Activated CD4-positive, alpha-beta memory T cell treated with anti-CD3 and anti-CD28 coated beads for 36 hours (primary cell): ENCODE measurements around the gene CENPT. TPM values are rescaled to one million over a fixed set of nuclear protein-coding genes. Genes with fewer than 3 reads are reported as not detected.
"Not testable (repeated sequence)": the region's sequence is repeated elsewhere in the genome, so short reads cannot be mapped to it uniquely, and the experiment has no call there.

Experiments used
- CTCF ChIA-PET: fragments of 350-600 bp; sonication (Branson Sonifier 250); formaldehyde crosslinking; loops from one replicate; lab custom pipeline; 2021; ENCODE audit warnings: antibody characterized with exemption, inconsistent platforms; lab: Charles Lee
- POLR2A ChIA-PET: fragments of 350-600 bp; sonication (Branson Sonifier 250); formaldehyde crosslinking; loops from one replicate; lab custom pipeline; 2021; ENCODE audit warnings: antibody characterized with exemption; lab: Charles Lee
- DNase-seq: peaks from one replicate; pipeline ENCODE4 v3.0.0-alpha.2; 2020
- H3K27ac Mint-ChIP-seq: one replicate; pipeline ENCODE4 v1.8.0; 2021; ENCODE audit warnings: mixed read lengths
- H3K27me3 Mint-ChIP-seq: one replicate; pipeline ENCODE4 v1.8.0; 2021; ENCODE audit warnings: mixed read lengths
- H3K36me3 Mint-ChIP-seq: one replicate; pipeline ENCODE4 v1.8.0; 2021; ENCODE audit warnings: mixed read lengths
- H3K4me1 Mint-ChIP-seq: one replicate; pipeline ENCODE4 v1.8.0; 2021; ENCODE audit warnings: low read depth, mixed read lengths
- H3K4me3 Mint-ChIP-seq: one replicate; pipeline ENCODE4 v1.8.0; 2021; ENCODE audit warnings: mild to moderate bottlenecking, mixed read lengths
- H3K9me3 Mint-ChIP-seq: one replicate; pipeline ENCODE4 v1.8.0; 2021; ENCODE audit warnings: mixed read lengths
- intact Hi-C: fragments of 100-400 bp; cut with micrococcal nuclease; formaldehyde crosslinking; loops from one replicate; pipeline ENCODE4 v1.15.1; 2023
- total RNA-seq, 2 experiments: library from RNA; stranded (reverse); gene quantifications; one replicate each; pipeline ENCODE4 v1.2.3, GENCODE V29; 2021

The CENPT gene
- total RNA-seq, 2 experiments from 2014 or later, result 39.2 to 40.2 TPM

DNA sequence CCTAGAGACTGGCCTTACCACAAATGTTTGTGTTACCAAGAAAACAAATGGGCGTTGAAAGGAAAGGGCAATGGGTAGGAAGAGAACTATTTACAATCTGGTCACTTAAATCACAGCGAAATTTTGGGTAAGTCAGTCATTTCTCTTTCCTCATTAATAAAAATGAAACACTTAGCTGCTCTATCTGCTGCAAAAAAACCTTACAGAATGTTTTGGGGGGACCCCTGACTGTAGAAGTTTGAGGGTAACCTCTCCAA is 1.5 kb downstream of the CENPT start:
- peak overlapping the region; percentile 87 for H3K27ac Mint-ChIP-seq
- POLR2A ChIA-PET, result interaction anchor here (0.6 to 4.4 kb wide), 8 partner anchors 13 to 1296 kb away, joined by 3 to 25 read pairs (median 6); partner anchors contain the start of genes PSKH1, PSMB10, RANBP10 and TSNAXIP1
- peaks cover 2% of the 10 kb centered on the region for H3K36me3 Mint-ChIP-seq

GRCh38 chr16:67845291-67846062 is 2.0 kb downstream of the CENPT start:
- H3K27ac Mint-ChIP-seq, result peak overlapping the region; percentile 87
- ChIA-PET POLR2A (interaction anchor here (0.6 to 4.4 kb wide), 6 partner anchors 9 to 1296 kb away, joined by 3 to 25 read pairs (median 6); partner anchors contain the start of gene PSMB10), CTCF (interaction anchor here (0.7 to 4.4 kb wide), 9 partner anchors 12 to 195 kb away, joined by 3 to 33 read pairs (median 4); partner anchors contain the start of genes RANBP10 and TSNAXIP1)
- H3K9me3 Mint-ChIP-seq, result no peaks in the 10 kb centered on the region
- peak; percentile 21 for DNase-seq
- peaks cover 44% of the 10 kb centered on the region for H3K4me1 Mint-ChIP-seq
- H3K27me3 Mint-ChIP-seq, result no peaks in the 10 kb centered on the region
- peaks cover 2% of the 10 kb centered on the region for H3K36me3 Mint-ChIP-seq
- intact Hi-C loops, result loop anchor here (1.0 to 10.0 kb wide), 5 partner anchors 27 to 283 kb away; partner anchors contain the start of genes ACD, C16orf86, CTCF and EDC4
- H3K4me3 Mint-ChIP-seq, result peak overlapping the region; percentile 76

More for the DNA sequence above, 1.5 kb downstream of the CENPT start:
- intact Hi-C loops, result loop anchor here (1.0 to 10.0 kb wide), 5 partner anchors 27 to 284 kb away; partner anchors contain the start of genes ACD, C16orf86, CTCF and EDC4
- CTCF ChIA-PET, result interaction anchor here (0.7 to 4.4 kb wide), 6 partner anchors 12 to 195 kb away, joined by 3 to 33 read pairs (median 5); partner anchors contain the start of genes RANBP10 and TSNAXIP1
- DNase-seq, result no peak
- H3K4me1 Mint-ChIP-seq, result peaks cover 44% of the 10 kb centered on the region
- no peaks in the 10 kb centered on the region for H3K27me3 Mint-ChIP-seq
- peak overlapping the region; percentile 76 for H3K4me3 Mint-ChIP-seq
- H3K9me3 Mint-ChIP-seq, result no peaks in the 10 kb centered on the region

DNA sequence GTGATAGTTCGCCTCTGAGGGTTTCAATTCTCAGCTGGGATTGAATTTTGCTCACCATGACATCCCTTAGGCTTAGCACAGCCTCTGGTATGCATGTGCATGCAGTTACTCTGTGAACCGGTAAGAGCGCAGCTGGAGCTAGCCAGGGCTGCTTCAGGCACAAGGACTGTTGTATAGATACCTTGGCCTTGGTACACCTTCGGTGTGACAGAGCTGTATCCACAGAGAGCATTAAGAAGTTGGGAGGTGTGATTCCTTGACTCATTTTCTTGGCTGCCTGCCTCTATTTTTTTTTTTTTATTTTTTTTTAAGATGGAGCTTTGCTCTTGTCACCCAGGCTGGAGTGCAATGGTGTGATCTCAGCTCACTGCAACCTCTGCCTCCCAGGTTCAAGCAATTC is 3.0 kb downstream of the CENPT start:
- no peaks in the 10 kb centered on the region for H3K9me3 Mint-ChIP-seq
- POLR2A ChIA-PET, result interaction anchor here (0.8 to 4.4 kb wide), 4 partner anchors 8 to 28 kb away, joined by 3 to 25 read pairs (median 5); no protein-coding TSS in a partner anchor

GRCh38 chr16:67843343-67843765 is 4.1 kb downstream of the CENPT start:
- peak overlapping the region; percentile 90 for H3K4me3 Mint-ChIP-seq
- peaks cover 2% of the 10 kb centered on the region for H3K36me3 Mint-ChIP-seq
- intact Hi-C loops, result loop anchor here (2.0 to 10.0 kb wide), 2 partner anchors 27 to 179 kb away; partner anchors contain the start of genes ACD, C16orf86, ENKD1 and PARD6A
- CTCF ChIA-PET, result interaction anchor here (0.7 to 4.4 kb wide), 4 partner anchors 9 to 322 kb away, joined by 4 to 33 read pairs (median 10); no protein-coding TSS in a partner anchor
- peak overlapping the region; percentile 90 for H3K27ac Mint-ChIP-seq
- DNase-seq, result no peak
- no peaks in the 10 kb centered on the region for H3K27me3 Mint-ChIP-seq
- H3K9me3 Mint-ChIP-seq, result no peaks in the 10 kb centered on the region
- H3K4me1 Mint-ChIP-seq, result peaks cover 39% of the 10 kb centered on the region
- POLR2A ChIA-PET, result interaction anchor here (0.6 to 4.4 kb wide), 3 partner anchors 10 to 27 kb away, joined by 4 to 25 read pairs (median 5); no protein-coding TSS in a partner anchor

More for the DNA sequence above, 3.0 kb downstream of the CENPT start:
- Mint-ChIP-seq H3K27ac (peak overlapping the region; percentile 87), H3K4me3 (peak overlapping the region; percentile 32), H3K36me3 (peaks cover 2% of the 10 kb centered on the region), H3K4me1 (peaks cover 44% of the 10 kb centered on the region), H3K27me3 (no peaks in the 10 kb centered on the region)
- CTCF ChIA-PET, result interaction anchor here (0.9 to 4.4 kb wide), 9 partner anchors 11 to 196 kb away, joined by 3 to 33 read pairs (median 4); partner anchors contain the start of gene RANBP10
- intact Hi-C loops, result loop anchor here (10.0 kb wide), 1 partner anchor 180 kb away; the partner anchor contains the start of genes ACD, C16orf86, ENKD1 and PARD6A
- no peak for DNase-seq

- peak overlapping the region; percentile 90 for H3K4me3 Mint-ChIP-seq
- POLR2A ChIA-PET, result interaction anchor here (0.6 to 4.4 kb wide), 3 partner anchors 9 to 26 kb away, joined by 4 to 25 read pairs (median 5); no protein-coding TSS in a partner anchor
- peaks cover 36% of the 10 kb centered on the region for H3K4me1 Mint-ChIP-seq
- H3K9me3 Mint-ChIP-seq, result no peaks in the 10 kb centered on the region
- H3K27ac Mint-ChIP-seq, result peak overlapping the region; percentile 90
- intact Hi-C loops, result loop anchor here (1.0 to 10.0 kb wide), 6 partner anchors 9 to 178 kb away; partner anchors contain the start of genes ACD, C16orf86, ENKD1 and GFOD2
- H3K27me3 Mint-ChIP-seq, result no peaks in the 10 kb centered on the region
- peak; percentile 73 for DNase-seq
- CTCF ChIA-PET, result interaction anchor here (0.7 to 4.4 kb wide), 4 partner anchors 9 to 322 kb away, joined by 4 to 33 read pairs (median 10); no protein-coding TSS in a partner anchor
- peaks cover 2% of the 10 kb centered on the region for H3K36me3 Mint-ChIP-seq
Observed at GRCh38 chr16:67842509-67843342, 4.8 kb downstream of the CENPT start.

DNA sequence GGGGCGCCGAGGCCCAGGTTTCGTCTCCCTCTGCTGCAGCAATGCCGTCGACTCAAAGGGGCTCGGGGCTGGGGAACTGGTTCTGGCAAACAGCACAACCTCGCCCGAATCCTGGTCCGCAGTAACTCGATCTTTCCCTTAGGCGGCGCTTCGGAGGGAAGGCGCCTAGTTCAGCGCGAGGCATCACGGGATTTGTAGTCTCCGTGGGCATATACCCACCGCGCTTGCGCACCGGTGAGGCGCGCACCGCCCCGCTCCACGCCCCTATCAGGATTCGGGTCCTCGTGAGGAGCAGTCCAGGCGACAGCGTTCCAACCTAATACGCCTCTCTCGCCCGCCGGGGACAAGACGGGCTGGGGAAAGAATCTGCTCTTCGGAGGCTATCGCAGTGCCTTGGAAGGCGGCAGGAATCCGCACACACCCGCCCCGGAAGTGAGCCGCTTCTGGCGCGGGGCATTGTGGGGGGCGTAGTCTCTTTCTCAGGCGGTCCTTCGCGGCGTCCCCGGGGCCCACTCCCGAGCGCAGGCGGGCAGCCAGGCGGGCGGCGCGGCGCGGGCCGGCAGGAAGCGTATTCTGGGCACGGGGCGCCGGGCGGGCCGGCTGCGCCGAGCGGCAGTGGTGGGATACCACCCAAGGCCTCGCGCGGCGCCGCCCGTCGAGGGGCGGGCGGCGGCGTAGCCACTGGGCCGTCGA is 5.5 kb downstream of the CENPT start, which contains the start of gene THAP11:
Gene THAP11, plus strand, starts transcription at position 505 of the 693 bp plus-strand sequence. CDS start 235 bp downstream, outside the sequence.
- DNase-seq, result peak; percentile 97
- intact Hi-C loops, result loop anchor here (1.0 to 10.0 kb wide), 6 partner anchors 9 to 177 kb away; partner anchors contain the start of genes ACD, C16orf86, ENKD1 and GFOD2
- H3K27ac Mint-ChIP-seq, result peak within 1 kb of the TSS; percentile 95
- no peaks in the 10 kb centered on the region for H3K9me3 Mint-ChIP-seq
- peak within 1 kb of the TSS; percentile 90 for H3K4me3 Mint-ChIP-seq
- H3K27me3 Mint-ChIP-seq, result no peaks in the 10 kb centered on the region
- POLR2A ChIA-PET, result interaction anchor here (1.3 kb wide), 1 partner anchor 35 kb away, joined by 3 read pairs; the partner anchor contains the start of genes RANBP10 and TSNAXIP1
- peaks cover 34% of the 10 kb centered on the region for H3K4me1 Mint-ChIP-seq
- CTCF ChIA-PET, result interaction anchor here (1.0 to 1.5 kb wide), 4 partner anchors 25 to 179 kb away, joined by 3 to 6 read pairs (median 3); no protein-coding TSS in a partner anchor
- no peaks in the 10 kb centered on the region for H3K36me3 Mint-ChIP-seq

DNA sequence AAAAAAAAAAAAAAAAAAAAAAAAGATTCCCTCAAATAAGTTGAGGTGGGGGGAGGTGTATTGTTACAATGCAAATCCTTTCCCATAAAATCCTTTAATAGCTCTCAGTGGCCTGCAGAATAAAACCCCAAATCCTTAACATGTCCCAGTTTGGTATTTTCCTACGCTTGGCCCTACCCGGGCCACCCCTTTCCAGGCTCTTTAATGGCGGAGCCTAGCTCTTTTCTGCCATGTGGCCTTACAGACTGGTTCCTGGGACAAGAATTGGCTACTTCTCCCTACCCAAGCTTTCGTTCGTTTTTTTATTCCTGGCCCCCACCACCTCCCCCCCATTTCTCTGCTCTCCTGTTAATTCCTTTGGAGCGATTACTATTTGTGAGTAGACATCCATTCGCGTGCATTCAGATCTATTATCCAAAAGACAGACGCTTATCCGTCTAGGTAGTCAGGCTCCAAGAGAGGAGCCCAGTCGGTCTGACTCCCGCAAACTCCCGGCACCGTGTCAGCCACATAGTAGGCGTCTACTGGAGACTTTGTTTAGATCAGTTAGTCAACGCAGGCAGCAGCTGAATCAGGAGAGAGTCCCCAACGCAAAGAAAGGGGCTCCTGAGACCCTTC is 6.2 kb downstream of the CENPT start:
- DNase-seq, result no peak

GRCh38 chr16:67837811-67838210 is 9.7 kb downstream of the CENPT start:
- no peaks in the 10 kb centered on the region for H3K36me3 Mint-ChIP-seq
- H3K4me1 Mint-ChIP-seq, result peaks cover 10% of the 10 kb centered on the region
- no peaks in the 10 kb centered on the region for H3K27me3 Mint-ChIP-seq
- intact Hi-C loops, result no loop called here
- ChIA-PET CTCF (interaction anchor here (0.6 to 1.8 kb wide), 3 partner anchors 22 to 275 kb away, joined by 3 to 8 read pairs (median 5); no protein-coding TSS in a partner anchor), POLR2A (no interaction called here)
- no peak overlapping the region for H3K4me3 Mint-ChIP-seq
- H3K9me3 Mint-ChIP-seq, result no peaks in the 10 kb centered on the region
- H3K27ac Mint-ChIP-seq, result no peak overlapping the region
- DNase-seq, result no peak

More for the DNA sequence above, 6.2 kb downstream of the CENPT start:
- Mint-ChIP-seq H3K27me3 (no peaks in the 10 kb centered on the region), H3K4me3 (peak overlapping the region; percentile 86), H3K9me3 (no peaks in the 10 kb centered on the region), H3K36me3 (no peaks in the 10 kb centered on the region), H3K4me1 (peaks cover 34% of the 10 kb centered on the region), H3K27ac (peak overlapping the region; percentile 95)
- ChIA-PET POLR2A (interaction anchor here (0.6 to 1.3 kb wide), 2 partner anchors 19 to 35 kb away, joined by 3 read pairs; partner anchors contain the start of genes RANBP10 and TSNAXIP1), CTCF (interaction anchor here (0.8 to 1.5 kb wide), 5 partner anchors 25 to 179 kb away, joined by 3 to 6 read pairs (median 3); no protein-coding TSS in a partner anchor)
- intact Hi-C loops, result loop anchor here (10.0 kb wide), 1 partner anchor 177 kb away; the partner anchor contains the start of genes ACD, C16orf86, ENKD1 and PARD6A

DNA sequence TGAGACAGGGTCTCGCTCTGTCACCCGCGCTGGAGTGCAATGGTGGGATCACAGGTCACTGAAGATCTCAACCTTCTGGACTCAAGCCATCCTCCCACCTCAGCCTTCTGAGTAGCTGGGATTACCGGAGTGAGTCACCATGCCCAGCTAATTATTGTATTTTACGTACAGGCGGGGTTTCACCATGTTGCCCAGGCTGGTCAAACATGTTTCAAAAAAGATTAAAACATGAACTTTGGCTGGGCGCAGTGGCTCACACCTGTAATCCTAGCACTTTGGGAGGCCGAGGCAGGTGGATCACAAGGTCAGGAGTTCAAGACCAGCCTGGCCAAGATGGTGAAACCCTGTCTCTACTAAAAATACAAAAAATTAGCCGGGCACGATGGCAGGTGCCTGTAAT is 10.3 kb downstream of the CENPT start:
- H3K4me3 Mint-ChIP-seq, H3K36me3 Mint-ChIP-seq, DNase-seq, H3K27ac Mint-ChIP-seq, H3K27me3 Mint-ChIP-seq, intact Hi-C loops, H3K9me3 Mint-ChIP-seq: not testable (repeated sequence)
- POLR2A ChIA-PET, result interaction anchor here (0.8 kb wide), 1 partner anchor 8 kb away, joined by 3 read pairs; no protein-coding TSS in a partner anchor
- peaks cover 15% of the 10 kb centered on the region for H3K4me1 Mint-ChIP-seq
- CTCF ChIA-PET, result interaction anchor here (1.0 to 1.8 kb wide), 4 partner anchors 21 to 105 kb away, joined by 3 to 8 read pairs (median 4); no protein-coding TSS in a partner anchor
